Activated T-cell treated with anti-CD3 and anti-CD28 coated beads, Interleukin-2, amount 50 U/mL, for 1 hour (primary cell): ENCODE results near the gene RNF223.
"Not testable (repeated sequence)": the region's sequence is repeated elsewhere in the genome, so short reads cannot be mapped to it uniquely, and the experiment has no call there.

ENCODE experiments used
- DNase-seq: peaks from one replicate; pipeline ENCODE4 v3.0.0-alpha.2; 2020

RNF223 gene

GRCh38 chr1:1106510-1107221 is 32.6 kb upstream of the RNF223 start:
- DNase-seq, result no peak

- not testable (repeated sequence) for DNase-seq
These were observed 30.0 kb upstream of the RNF223 start for GRCh38 chr1:1104152-1104551.

GRCh38 chr1:1101503-1101902 is 27.4 kb upstream of the RNF223 start:
- no peak for DNase-seq

GRCh38 chr1:1100296-1100695 is 26.2 kb upstream of the RNF223 start:
- DNase-seq, result no peak

GRCh38 chr1:1099506-1100183 is 25.5 kb upstream of the RNF223 start:
- no peak for DNase-seq

- no peak for DNase-seq
These were observed 24.7 kb upstream of the RNF223 start for GRCh38 chr1:1098681-1099421.

GRCh38 chr1:1096136-1096535 is 22.0 kb upstream of the RNF223 start:
- not testable (repeated sequence) for DNase-seq

GRCh38 chr1:1094981-1095380 is 20.9 kb upstream of the RNF223 start:
- DNase-seq, result no peak

GRCh38 chr1:1093610-1093943 is 19.5 kb upstream of the RNF223 start:
- no peak for DNase-seq

- DNase-seq, result no peak
These were observed 18.9 kb upstream of the RNF223 start for GRCh38 chr1:1092894-1093609.

- DNase-seq, result no peak
These were observed 18.2 kb upstream of the RNF223 start for GRCh38 chr1:1092149-1092855.

GRCh38 chr1:1091344-1092148 is 17.4 kb upstream of the RNF223 start:
- no peak for DNase-seq

GRCh38 chr1:1090424-1091343 is 16.6 kb upstream of the RNF223 start:
- no peak for DNase-seq

GRCh38 chr1:1089731-1090423 is 15.8 kb upstream of the RNF223 start:
- DNase-seq, result no peak

- peak; percentile 5 for DNase-seq
These were observed 14.9 kb upstream of the RNF223 start for GRCh38 chr1:1088801-1089680.

GRCh38 chr1:1088029-1088800 is 14.1 kb upstream of the RNF223 start:
- peak; percentile 10 for DNase-seq

GRCh38 chr1:1087351-1088028 is 13.4 kb upstream of the RNF223 start:
- DNase-seq, result peak; percentile 15
